Measurements from ENCODE around the gene RELN.

The RELN gene

GRCh38 chr7:103958284-103958818, 31.1 kb downstream of the RELN start:
- no peak for TF ChIP-seq CTCF (IDR thresholded peaks at IDR 0.05; ENCODE audit: extremely low read depth, missing control alignments)
- DNase-seq (ENCODE audit: low spot score), result no peak

- no peak for TF ChIP-seq CTCF (IDR thresholded peaks at IDR 0.05; ENCODE audit: extremely low read depth, missing control alignments)
- no peak for DNase-seq (ENCODE audit: low spot score)
These were observed 33.5 kb downstream of the RELN start for GRCh38 chr7:103955985-103956384.

DNA sequence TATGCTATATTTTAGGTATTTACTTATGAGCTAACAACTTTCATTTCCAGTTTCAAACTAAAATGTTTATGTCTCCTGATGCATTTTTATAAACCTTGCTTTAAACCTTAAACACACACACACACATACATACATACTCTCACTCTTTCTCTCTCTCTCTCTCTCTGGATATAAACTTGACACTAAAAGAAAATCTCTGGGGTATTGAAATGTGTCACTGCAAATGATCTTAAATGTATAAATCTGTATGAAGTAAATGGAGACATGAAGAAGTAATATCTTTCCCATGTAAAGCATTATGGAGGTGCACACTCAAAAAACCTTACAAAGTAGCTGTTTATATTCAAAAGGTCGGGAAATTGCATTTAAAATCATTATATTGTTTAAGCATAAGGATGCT, 37.0 kb downstream of the RELN start:
- no peak for DNase-seq (ENCODE audit: low spot score)
- no peak for TF ChIP-seq CTCF (IDR thresholded peaks at IDR 0.05; ENCODE audit: extremely low read depth, missing control alignments)

DNA sequence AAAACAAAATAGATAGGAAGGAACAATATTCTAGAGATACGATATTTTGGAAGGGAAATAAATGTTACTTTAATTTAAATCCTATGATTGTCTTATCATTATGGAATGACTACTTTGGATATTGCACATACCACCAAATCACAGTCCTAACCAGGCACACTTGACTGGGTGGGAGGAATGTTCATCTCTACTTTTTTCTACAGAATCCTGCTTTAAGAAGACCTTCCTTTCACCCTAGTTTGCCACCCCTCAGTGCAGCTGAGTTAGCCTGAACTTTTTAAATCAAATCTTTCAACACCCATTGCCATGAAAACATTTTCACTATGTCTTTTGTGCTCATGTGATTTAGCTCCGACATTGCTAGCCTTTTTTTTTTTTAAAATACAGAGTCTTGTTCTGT, 38.1 kb downstream of the RELN start:
- no peak for DNase-seq (ENCODE audit: low spot score)
- TF ChIP-seq CTCF (IDR thresholded peaks at IDR 0.05; ENCODE audit: extremely low read depth, missing control alignments), result no peak

GRCh38 chr7:103949374-103949773, 40.1 kb downstream of the RELN start:
- TF ChIP-seq CTCF (IDR thresholded peaks at IDR 0.05; ENCODE audit: extremely low read depth, missing control alignments), result no peak
- DNase-seq (ENCODE audit: low spot score), result no peak

DNA sequence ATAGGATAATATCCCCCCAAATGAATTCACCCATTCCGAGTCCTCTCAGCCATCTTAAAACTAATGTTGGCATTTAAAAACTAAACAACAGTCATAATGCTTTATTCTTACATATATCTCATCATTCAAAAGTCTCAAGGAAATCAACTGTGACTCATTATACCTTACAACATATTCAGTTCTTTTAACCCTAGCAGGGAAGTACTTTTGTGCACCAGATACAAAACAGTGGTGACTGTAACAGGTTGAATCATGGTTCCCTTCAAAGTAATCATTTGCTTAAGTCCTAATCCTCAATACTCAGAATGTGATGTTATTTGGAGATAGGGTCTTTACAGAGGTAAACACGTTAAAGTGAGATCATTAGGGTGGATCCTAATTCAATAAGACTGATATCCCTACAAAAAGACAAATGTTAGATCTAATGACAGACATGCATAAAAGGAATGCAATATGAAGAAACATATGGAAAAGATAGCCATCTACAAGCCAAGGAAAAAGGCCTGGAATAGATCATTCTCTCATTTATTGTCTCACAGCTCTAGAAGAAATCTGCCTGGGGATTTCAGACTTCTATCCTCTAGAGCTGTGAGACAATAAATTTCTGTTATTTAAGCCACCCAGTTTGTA, 42.3 kb downstream of the RELN start:
- no peak for TF ChIP-seq CTCF (IDR thresholded peaks at IDR 0.05; ENCODE audit: extremely low read depth, missing control alignments)
- no peak for DNase-seq (ENCODE audit: low spot score)

- no peak for TF ChIP-seq CTCF (IDR thresholded peaks at IDR 0.05; ENCODE audit: extremely low read depth, missing control alignments)
- DNase-seq (ENCODE audit: low spot score), result no peak
These were observed 45.1 kb downstream of the RELN start for GRCh38 chr7:103944230-103944900.

Data from GM20000 (cell line).